ENCODE results near the gene PTPRM. TPM values are rescaled to one million over a fixed set of nuclear protein-coding genes. Genes with fewer than 3 reads are reported as not detected.

PTPRM gene
- total and polyA plus RNA-seq, 2 of the 4 experiments (the other 2 are of a cell fraction) = 28.3 to 51.2 TPM

DNA sequence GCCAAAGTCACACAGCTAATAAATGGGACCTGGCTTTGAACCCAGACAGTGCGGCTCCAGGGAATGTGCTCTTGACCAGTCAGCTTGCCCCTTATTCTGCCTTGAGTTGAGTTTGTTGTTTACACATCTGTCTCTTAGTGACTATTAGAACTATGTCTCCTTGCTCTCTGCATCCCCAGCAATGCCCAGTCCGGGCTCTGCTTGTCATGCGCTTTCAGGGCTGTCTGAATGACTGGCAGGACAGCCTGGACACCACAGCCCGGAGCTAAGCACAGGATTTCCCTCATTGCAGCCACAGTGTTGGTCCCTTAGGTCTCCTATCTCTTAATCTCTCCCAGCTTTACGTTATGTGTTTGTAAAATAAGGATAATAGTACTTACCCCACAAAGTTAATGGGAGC is 795.7 kb downstream of the PTPRM start:
- Histone ChIP-seq H2BK120ac (ENCODE audit: low read depth, low read length) (no peak overlapping the region), H3K4me2 (ENCODE audit: low read depth, low read length) (no peak overlapping the region), H3K23ac (ENCODE audit: low read depth, low read length) (no peak overlapping the region), H4K20me1 (ENCODE audit: insufficient read depth, low read length) (no peaks in the 10 kb centered on the region), H2AFZ (replicated peaks; ENCODE audit: low read length, poor library complexity) (no peak overlapping the region), H2AK9ac (replicated peaks; ENCODE audit: low read depth, low read length, poor library complexity) (no peak overlapping the region), H2BK5ac (ENCODE audit: low read depth, low read length, poor library complexity, severe bottlenecking) (no peak overlapping the region), H3K4ac (ENCODE audit: low read depth, low read length) (no peak overlapping the region), H3K9ac (ENCODE audit: low read depth, low read length) (no peak overlapping the region), H3K56ac (ENCODE audit: extremely low read depth, insufficient read depth, low read length) (no peak overlapping the region), H3K9me1 (ENCODE audit: insufficient read depth, low read length) (no peaks in the 10 kb centered on the region; the same call in 1 of the 2 replicates), H3K4me3 (ENCODE audit: insufficient read depth, low read depth, low read length) (no peak overlapping the region), H3K14ac (replicated peaks; ENCODE audit: low read depth, low read length) (no peak overlapping the region), H3K36me3 (ENCODE audit: control insufficient read depth, insufficient read depth, low read length) (no peaks in the 10 kb centered on the region), H3K9me3 (ENCODE audit: control insufficient read depth, insufficient read depth, low read length) (no peaks in the 10 kb centered on the region), H3K4me1 (ENCODE audit: control insufficient read depth, insufficient read depth, low read length) (no peaks in the 10 kb centered on the region), H2BK20ac (ENCODE audit: low read depth, low read length) (no peak overlapping the region), H2AK5ac (ENCODE audit: low read depth, low read length) (no peak overlapping the region), H4K8ac (ENCODE audit: low read depth in 2 of 2, low read length in 2 of 2) (no peak overlapping the region), H4K5ac (ENCODE audit: low read depth, low read length) (no peak overlapping the region), H3K27ac (ENCODE audit: insufficient read depth, low read length) (no peak overlapping the region), H4K91ac (ENCODE audit: insufficient read depth, low read depth, low read length) (no peak overlapping the region), H3K27me3 (ENCODE audit: control insufficient read depth, insufficient read depth, low read length) (peaks cover 3% of the 10 kb centered on the region), H2BK15ac (ENCODE audit: low read depth, low read length) (no peak overlapping the region), H3K79me1 (ENCODE audit: low read depth in 1 of 2, low read length in 2 of 2) (no peaks in the 10 kb centered on the region), H3K18ac (ENCODE audit: low read depth, low read length) (no peak overlapping the region)
- in situ Hi-C loops (cut with MboI; ENCODE audit: low sequenced_read_pairs) (no loop called here), dilution Hi-C loops (cut with HindIII; ENCODE audit: low sequenced_read_pairs, unreplicated experiment) (no loop called here), intact Hi-C loops (cut with micrococcal nuclease) (no loop called here)
- CTCF ChIA-PET = no interaction called here
- no peak for TF ChIP-seq MXI1 (IDR thresholded peaks at IDR 0.05; ENCODE audit: borderline replicate concordance, low read depth, low read length)
- TF ChIP-seq MAZ (IDR thresholded peaks at IDR 0.05; ENCODE audit: borderline replicate concordance, low read depth, low read length) = no peak
- no peak for TF ChIP-seq RFX5 (IDR thresholded peaks at IDR 0.05; ENCODE audit: low read depth, low read length)
- 86% methylated on average over 2 of the region's 5 CpGs; no CpG with 5 or more reads in 1 of the 2 experiments for WGBS, 2 experiments (ENCODE audit: extremely low coverage in 2 of 2, insufficient read length in 1 of 2)
- ATAC-seq (ENCODE audit: low read depth) (no peak), DNase-seq (no peak)
- POLR2A ChIA-PET (ENCODE audit: unreplicated experiment) = no interaction called here
- no TSS peak for BruUV-seq (replicated peaks)
